ENCODE data around the gene KLF7.
A peak's percentile ranks its signal among the peaks of the same experiment; 100 is the strongest.

The KLF7 gene

DNA sequence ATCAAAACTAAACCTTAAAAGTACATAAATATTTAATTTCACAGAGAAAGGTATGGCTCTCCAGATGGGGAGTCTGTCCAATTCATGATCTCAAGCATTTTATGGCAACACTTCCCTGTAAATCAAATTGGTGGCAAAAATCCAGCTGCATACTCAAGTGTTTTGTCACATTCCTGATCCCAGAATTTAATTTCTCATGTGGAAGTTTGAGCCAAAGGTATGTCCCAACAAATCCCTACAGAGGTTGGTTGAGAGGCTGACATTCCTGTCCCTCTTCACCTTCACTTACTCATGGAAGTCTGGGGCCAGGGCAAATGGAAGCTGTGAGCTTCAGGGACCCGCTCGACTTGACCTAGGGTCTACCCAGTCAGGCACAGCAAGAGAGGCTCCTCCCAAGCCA, 17.7 kb downstream of the KLF7 start:
- H3K27ac ChIP-seq, result peak overlapping the region; percentile 70 to 100
- H3K4me1 ChIP-seq, result peaks cover 8 to 100% (median 80%) of the 10 kb centered on the region in 4 donors
- no peaks in the 10 kb centered on the region for H3K36me3 ChIP-seq
- H3K4me3 ChIP-seq, result peak overlapping the region in 1 of 2 donors; percentile 15
- TF ChIP-seq, protein P1, sequence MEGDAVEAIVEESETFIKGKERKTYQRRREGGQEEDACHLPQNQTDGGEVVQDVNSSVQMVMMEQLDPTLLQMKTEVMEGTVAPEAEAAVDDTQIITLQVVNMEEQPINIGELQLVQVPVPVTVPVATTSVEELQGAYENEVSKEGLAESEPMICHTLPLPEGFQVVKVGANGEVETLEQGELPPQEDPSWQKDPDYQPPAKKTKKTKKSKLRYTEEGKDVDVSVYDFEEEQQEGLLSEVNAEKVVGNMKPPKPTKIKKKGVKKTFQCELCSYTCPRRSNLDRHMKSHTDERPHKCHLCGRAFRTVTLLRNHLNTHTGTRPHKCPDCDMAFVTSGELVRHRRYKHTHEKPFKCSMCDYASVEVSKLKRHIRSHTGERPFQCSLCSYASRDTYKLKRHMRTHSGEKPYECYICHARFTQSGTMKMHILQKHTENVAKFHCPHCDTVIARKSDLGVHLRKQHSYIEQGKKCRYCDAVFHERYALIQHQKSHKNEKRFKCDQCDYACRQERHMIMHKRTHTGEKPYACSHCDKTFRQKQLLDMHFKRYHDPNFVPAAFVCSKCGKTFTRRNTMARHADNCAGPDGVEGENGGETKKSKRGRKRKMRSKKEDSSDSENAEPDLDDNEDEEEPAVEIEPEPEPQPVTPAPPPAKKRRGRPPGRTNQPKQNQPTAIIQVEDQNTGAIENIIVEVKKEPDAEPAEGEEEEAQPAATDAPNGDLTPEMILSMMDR (IDR thresholded peaks at IDR 0.05), result no peak
- H3K9me3 ChIP-seq, result no peaks in the 10 kb centered on the region
- no peak for DNase-seq
- intact Hi-C loops (cut with DNase I; ENCODE audit: low total_unique reads), result no loop called here
- no peaks in the 10 kb centered on the region for H3K27me3 ChIP-seq

DNA sequence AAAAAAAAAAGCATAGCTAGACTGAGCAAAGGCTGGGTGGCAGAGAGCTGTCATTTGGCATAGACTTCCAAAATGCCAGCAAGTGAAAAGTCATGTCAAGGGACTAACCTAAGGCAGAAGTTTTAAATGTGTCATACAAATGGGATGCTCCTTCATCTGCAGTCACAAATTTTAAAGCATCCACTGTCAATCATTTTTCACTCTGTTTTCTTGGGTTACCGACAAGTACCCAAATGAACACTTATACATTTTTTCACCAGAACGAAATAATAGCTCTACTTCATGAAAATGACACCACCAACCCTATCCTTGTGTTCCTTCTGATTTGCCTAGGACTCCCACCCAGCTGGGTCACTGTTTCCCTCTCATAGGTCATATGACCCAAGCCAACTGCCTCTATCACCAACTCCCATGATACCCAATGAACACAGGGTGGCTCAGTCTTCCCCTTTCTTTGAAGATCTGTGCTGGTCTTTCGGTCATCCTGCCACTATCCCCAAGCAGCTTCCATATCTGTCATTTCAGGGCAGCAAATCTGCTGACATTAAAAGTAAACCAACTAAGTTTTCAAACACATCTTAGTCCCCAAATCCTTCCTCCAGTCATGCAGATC, 21.5 kb downstream of the KLF7 start:
- no peaks in the 10 kb centered on the region for H3K27me3 ChIP-seq
- no peaks in the 10 kb centered on the region for H3K36me3 ChIP-seq
- intact Hi-C loops (cut with DNase I; ENCODE audit: low total_unique reads), result no loop called here
- H3K9me3 ChIP-seq, result no peaks in the 10 kb centered on the region
- DNase-seq, result no peak
- H3K4me3 ChIP-seq, result peak overlapping the region; percentile 32 to 48
- TF ChIP-seq, protein P1 (IDR thresholded peaks at IDR 0.05), result no peak
- H3K27ac ChIP-seq, result peak overlapping the region; percentile 84 to 100
- H3K4me1 ChIP-seq, result peaks cover 1 to 100% (median 73%) of the 10 kb centered on the region in 4 donors

DNA sequence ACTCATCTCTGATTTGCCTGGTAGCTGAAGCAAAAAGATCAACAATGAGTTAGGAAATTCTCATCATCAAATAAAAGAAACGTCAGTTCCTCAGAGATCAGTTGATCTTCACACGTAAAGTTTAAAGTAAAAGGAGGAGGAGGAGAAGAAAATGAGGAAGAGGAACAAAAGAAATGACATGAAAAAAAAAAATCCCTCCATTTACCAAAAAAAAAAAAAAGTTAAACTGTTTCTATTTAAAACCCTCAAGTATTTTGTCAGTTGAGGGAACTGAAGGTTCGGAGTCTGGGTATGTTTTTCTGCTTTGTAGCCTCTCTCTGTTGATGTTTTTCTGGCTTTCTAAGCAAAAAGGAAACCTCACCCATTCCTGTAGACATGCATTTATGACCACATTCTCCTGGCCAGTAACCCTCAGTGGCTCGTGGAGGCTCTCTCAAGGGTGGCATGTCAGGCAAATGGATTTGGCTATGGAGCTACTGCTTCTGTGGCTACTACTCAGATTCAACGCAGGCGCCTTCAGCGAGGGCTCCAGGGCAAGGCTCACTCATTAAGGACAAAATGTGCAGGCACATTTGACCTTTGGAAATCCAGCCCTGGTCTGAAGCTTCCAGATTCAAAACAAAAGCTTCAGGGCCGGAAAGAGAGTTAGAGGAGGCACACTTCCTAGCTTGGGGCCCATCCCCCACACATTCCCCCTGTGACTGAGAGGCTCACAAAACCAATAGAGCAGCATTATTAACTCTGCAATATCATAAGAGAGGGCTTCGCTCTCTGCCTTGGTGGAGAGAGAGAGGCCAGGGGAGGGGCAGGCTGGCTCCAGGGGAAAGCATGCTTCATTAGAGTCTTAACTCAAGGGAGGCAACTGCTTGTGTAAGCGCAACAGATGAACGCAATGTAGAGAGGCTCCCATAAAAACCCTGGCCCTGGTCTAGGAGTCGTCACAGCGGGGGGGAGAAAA, 22.3 kb downstream of the KLF7 start:
- no peaks in the 10 kb centered on the region for H3K27me3 ChIP-seq
- peak overlapping the region; percentile 32 to 48 for H3K4me3 ChIP-seq
- H3K36me3 ChIP-seq, result no peaks in the 10 kb centered on the region
- intact Hi-C loops (cut with DNase I; ENCODE audit: low total_unique reads), result no loop called here
- TF ChIP-seq, protein P1 (IDR thresholded peaks at IDR 0.05), result no peak
- no peaks in the 10 kb centered on the region for H3K9me3 ChIP-seq
- peak; percentile 92 to 93 for DNase-seq
- peaks cover 0 to 100% (median 68%) of the 10 kb centered on the region in 4 donors for H3K4me1 ChIP-seq
- peak overlapping the region; percentile 84 to 100 for H3K27ac ChIP-seq

DNA sequence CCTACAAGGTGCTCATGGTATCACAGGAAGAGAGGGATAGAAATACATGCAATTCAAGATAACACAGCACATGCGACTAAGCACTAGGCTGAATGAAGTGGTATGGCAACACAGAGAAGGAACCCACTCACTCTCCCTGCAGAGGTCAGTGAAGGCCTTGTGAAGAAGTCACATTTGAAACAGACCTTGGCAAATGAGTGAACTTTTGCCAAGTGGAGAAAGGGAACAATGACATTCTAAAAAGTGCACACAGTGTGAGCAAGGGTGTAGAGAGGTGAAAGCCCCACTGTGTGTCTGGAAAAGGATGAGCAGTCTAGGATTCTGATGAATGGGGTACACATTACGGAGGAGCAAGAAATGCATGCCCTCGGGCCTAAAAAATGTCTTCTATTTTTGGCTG, 23.3 kb downstream of the KLF7 start:
- TF ChIP-seq, protein P1 (IDR thresholded peaks at IDR 0.05), result peak in 1 of 2 experiments; percentile 13
- Histone ChIP-seq H3K4me3 (peak overlapping the region in 1 of 2 donors; percentile 48), H3K27me3 (no peaks in the 10 kb centered on the region), H3K9me3 (no peaks in the 10 kb centered on the region), H3K4me1 (peaks cover 0 to 100% (median 68%) of the 10 kb centered on the region in 4 donors), H3K27ac (peak overlapping the region; percentile 84 to 100), H3K36me3 (no peaks in the 10 kb centered on the region)
- intact Hi-C loops (cut with DNase I; ENCODE audit: low total_unique reads), result no loop called here
- no peak for DNase-seq

DNA sequence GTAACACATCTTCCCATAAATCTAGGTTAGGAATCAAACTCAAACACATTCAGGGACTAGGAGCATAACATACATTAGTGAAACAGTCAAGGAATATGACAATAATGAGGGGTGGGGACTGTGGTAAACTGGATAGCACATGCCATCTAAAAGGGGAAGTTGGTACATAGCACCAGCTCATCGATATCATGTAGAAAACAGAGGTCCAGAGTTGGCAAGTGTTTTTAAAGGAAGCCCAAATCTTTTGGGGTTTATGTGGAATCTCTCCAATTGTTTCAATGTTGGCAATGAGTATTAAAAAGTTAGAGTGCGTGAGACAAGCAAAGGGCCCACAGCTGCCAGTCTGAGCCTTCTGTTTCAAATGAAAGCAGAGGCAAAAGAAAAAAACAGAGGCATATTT, 24.4 kb downstream of the KLF7 start:
- intact Hi-C loops (cut with DNase I; ENCODE audit: low total_unique reads), result no loop called here
- peak overlapping the region; percentile 84 to 100 for H3K27ac ChIP-seq
- peaks cover 0 to 100% (median 71%) of the 10 kb centered on the region in 4 donors for H3K4me1 ChIP-seq
- DNase-seq, result no peak
- H3K36me3 ChIP-seq, result no peaks in the 10 kb centered on the region
- TF ChIP-seq, protein P1 (IDR thresholded peaks at IDR 0.05), result no peak
- H3K9me3 ChIP-seq, result no peaks in the 10 kb centered on the region
- H3K4me3 ChIP-seq, result no peak overlapping the region
- no peaks in the 10 kb centered on the region for H3K27me3 ChIP-seq
